ENCODE measurements around the gene INMT.

The INMT gene

DNA sequence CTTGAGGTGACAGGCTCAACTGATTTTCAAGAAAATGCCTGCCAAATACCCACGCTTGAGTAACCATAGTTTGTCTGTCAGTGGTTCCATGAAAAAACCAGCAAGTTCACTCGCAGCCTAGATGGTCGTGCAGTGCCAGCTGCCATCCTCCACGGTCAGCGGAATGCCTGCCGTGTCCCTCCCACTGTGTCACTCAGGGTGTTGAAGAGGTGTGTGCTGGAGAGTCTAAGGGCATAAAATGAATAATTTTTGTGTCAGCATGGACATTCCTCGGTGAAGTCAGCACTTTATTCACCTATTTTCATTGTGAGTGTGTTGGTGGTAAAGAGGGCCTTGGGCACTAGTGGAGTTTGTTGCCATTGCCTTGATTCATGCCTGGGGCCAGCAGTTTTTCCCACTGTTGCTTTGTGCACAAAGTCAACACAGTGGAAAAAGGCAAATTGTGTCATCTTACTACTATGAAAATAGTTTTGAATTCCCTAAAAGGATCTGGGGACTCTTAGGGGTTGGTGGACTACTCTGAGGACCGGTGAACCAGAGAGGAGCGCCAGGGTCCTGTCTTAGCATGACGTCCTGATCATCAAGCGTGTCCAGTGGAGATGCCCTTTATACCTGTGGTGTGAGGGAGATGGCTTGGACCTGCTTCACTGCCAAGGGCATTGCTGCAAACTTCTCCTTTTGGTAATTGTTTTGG is 36.9 kb downstream of the INMT start:
- DNase-seq (ENCODE audit: low spot score): no peak

- no peak for DNase-seq (ENCODE audit: low spot score)
Observed at GRCh38 chr7:30789334-30789711, 37.4 kb downstream of the INMT start.

GRCh38 chr7:30790356-30790755 is 38.4 kb downstream of the INMT start:
- no peak for DNase-seq (ENCODE audit: low spot score)

DNA sequence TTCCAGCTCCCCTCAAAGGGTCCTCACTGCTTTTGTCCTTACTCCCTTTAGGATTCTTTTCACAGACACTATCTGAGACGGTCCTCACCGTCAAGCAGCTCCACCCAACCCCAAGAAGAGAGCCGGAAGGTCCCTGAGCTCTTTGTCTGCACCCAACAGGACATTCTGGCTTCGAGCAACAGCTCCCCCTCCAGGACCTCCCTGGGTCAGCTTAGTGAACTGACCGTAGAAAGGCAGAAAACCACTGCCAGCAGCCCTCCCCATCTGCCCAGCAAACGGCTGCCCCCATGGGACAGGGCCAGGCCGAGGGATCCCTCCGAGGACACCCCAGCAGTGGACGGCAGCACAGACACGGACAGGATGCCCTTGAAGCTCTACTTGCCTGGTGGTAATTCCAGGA is 39.2 kb downstream of the INMT start:
- no peak for DNase-seq (ENCODE audit: low spot score)

GRCh38 chr7:30795161-30795948 is 43.4 kb downstream of the INMT start:
- DNase-seq (ENCODE audit: low spot score): no peak

- DNase-seq (ENCODE audit: low spot score): no peak
Observed at GRCh38 chr7:30796105-30796869, 44.4 kb downstream of the INMT start.

GRCh38 chr7:30797176-30798040 is 45.5 kb downstream of the INMT start:
- no peak for DNase-seq (ENCODE audit: low spot score)

DNA sequence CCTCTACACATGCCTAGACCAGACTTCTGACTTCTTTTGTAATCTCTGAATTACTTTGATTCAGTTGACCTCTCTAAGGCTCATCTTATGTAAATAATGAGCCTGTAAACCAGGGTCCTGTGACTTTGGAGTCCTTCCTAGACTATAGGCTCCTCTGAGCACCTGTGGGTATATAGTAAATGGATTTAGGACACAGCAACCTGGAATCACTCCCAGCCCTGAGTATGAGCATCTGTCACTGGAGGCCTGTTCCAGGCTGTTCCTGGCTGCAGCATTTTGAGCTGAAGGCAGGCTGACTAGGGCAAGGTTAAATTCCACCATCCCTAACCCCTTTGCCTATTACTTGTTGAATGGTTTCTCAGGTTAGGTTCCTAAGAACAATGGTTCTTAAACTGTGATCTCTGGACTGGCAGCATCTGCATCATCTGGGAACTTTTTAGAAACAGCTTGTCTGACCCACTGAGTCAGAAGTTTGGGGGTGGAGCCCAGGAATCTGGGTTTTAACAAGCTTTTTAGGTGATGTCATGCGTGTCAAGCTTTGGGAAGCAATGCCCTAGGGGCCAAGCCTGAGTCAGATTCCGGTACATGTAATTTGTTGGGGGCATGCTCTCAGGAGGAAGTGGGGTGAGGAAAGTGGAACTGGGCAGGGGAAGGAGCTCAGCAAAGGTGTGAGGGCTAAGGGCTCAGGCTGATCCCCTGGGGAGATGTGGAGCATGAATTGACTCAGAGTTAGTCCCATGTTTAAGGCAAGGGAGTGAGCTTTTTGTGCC is 47.5 kb downstream of the INMT start:
- no peak for DNase-seq (ENCODE audit: low spot score)

GRCh38 chr7:30799976-30800661 is 48.2 kb downstream of the INMT start:
- DNase-seq (ENCODE audit: low spot score): no peak

GRCh38 chr7:30800785-30801252 is 48.9 kb downstream of the INMT start:
- DNase-seq (ENCODE audit: low spot score): peak; percentile 41

DNA sequence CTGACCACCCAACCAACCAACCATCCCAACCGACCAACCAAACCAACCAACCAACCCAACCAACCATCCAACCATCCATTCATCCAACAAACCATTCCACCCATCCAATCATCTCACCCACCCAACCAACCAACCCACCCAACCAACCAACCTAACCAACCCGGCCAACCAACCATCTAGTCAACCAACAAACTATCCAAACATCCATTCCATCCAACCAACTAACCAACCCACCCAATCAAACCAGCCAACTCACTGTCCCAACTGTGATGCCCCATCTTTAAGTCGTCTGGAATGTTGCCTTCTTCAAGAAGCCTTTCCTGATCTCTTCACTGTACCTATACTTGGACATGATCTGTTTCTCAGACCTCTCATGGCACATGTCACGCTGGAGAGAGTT is 50.9 kb downstream of the INMT start:
- DNase-seq (ENCODE audit: low spot score): no peak

- DNase-seq (ENCODE audit: low spot score): no peak
Observed at GRCh38 chr7:30804078-30804661, 52.2 kb downstream of the INMT start.

DNA sequence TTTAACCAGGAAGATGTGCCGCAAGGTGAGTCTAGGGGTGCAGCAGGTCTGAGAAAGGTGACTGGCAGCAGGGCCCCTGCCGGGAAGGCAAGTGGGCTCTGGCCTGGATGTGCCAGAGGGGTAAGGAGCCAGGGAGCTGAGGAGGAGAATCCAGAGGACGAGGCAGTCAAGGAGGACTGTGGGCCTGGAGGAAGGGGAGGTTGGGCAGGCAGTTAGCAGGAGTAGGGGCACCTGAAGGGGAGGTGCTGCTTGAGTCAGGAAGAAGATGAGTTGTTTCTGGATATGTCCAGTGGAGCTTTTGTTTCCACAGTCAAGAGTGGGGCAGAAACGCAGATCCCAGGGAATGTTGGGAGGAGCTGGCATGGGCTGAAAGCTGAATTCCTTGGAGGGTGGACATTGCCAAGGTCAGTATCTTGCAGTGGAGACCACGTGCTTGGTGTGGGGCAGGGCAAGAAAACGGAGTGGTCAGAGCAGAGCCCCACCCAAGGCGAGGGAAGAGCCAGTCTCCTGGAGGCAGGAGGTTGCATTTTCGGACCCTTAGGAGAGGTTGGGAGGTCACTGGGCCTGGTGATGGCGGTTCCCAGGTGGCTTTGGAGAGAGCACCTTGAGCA is 53.3 kb downstream of the INMT start:
- no peak for DNase-seq (ENCODE audit: low spot score)

DNA sequence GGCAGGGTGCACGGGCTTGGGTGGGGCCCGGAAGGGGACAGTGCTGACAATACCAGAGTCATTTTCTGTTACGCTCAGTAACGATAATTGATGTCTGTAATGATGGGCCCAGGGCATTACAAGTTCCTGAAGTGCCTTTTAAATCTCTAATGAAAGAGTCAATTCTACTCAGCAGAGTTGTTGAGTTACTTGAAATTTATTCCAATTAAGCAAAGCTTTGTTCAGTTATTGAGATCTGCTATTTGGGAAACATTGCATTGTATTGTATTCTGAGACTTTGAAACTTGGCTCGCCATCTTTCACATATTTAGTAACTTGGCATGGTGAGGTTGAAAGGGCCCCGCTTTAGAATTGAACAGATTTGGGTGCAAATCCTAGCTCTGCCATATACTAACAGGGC is 54.0 kb downstream of the INMT start:
- no peak for DNase-seq (ENCODE audit: low spot score)

All from CD4-positive, alpha-beta T cell treated with Interleukin-2 at 100 ng/mL for 4 hours (primary cell).